ENCODE measurements around the gene TERT.

DNA sequence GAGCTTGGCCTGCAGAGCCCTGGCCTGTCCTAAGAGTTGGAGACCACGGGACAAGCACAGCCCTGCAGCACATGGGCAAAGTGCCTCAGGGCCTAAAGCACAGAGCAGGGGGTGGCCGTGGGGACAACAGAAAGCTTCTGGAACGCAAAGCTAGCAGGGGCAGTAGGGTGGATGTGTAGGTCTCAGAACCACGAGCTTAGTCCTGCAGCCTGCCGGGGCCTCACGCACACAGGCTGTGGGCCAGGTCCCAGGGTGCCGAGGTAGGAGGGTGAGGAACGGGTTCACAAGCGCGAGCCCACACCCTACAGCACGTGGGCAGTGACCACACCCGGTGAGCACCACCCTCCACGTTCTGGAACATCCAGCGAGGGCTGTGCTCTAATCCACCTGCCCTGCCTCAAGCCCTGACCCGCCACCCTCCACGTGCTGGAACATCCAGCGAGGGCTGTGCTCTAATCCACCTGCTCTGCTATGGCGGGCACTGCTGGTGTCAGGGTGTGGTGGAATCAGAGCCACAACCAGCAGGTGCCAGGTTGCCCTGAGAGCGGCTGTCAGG, 40.8 kb upstream of the TERT start:
- TF ChIP-seq, protein P1, sequence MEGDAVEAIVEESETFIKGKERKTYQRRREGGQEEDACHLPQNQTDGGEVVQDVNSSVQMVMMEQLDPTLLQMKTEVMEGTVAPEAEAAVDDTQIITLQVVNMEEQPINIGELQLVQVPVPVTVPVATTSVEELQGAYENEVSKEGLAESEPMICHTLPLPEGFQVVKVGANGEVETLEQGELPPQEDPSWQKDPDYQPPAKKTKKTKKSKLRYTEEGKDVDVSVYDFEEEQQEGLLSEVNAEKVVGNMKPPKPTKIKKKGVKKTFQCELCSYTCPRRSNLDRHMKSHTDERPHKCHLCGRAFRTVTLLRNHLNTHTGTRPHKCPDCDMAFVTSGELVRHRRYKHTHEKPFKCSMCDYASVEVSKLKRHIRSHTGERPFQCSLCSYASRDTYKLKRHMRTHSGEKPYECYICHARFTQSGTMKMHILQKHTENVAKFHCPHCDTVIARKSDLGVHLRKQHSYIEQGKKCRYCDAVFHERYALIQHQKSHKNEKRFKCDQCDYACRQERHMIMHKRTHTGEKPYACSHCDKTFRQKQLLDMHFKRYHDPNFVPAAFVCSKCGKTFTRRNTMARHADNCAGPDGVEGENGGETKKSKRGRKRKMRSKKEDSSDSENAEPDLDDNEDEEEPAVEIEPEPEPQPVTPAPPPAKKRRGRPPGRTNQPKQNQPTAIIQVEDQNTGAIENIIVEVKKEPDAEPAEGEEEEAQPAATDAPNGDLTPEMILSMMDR (IDR thresholded peaks at IDR 0.05; ENCODE audit: low read depth, low read length), result no peak
- TF ChIP-seq EZH2phosphoT487 (IDR thresholded peaks at IDR 0.05; ENCODE audit: low read depth), result no peak
